ENCODE data around the gene RBBP4. TPM values are rescaled to one million over a fixed set of nuclear protein-coding genes. Genes with fewer than 3 reads are reported as not detected.

RBBP4 gene
- total and polyA plus RNA-seq, 2 of the 13 experiments (the other 11 are each of a cell fraction or from before 2014, with no cell fraction given) = 64.4 to 166 TPM

DNA sequence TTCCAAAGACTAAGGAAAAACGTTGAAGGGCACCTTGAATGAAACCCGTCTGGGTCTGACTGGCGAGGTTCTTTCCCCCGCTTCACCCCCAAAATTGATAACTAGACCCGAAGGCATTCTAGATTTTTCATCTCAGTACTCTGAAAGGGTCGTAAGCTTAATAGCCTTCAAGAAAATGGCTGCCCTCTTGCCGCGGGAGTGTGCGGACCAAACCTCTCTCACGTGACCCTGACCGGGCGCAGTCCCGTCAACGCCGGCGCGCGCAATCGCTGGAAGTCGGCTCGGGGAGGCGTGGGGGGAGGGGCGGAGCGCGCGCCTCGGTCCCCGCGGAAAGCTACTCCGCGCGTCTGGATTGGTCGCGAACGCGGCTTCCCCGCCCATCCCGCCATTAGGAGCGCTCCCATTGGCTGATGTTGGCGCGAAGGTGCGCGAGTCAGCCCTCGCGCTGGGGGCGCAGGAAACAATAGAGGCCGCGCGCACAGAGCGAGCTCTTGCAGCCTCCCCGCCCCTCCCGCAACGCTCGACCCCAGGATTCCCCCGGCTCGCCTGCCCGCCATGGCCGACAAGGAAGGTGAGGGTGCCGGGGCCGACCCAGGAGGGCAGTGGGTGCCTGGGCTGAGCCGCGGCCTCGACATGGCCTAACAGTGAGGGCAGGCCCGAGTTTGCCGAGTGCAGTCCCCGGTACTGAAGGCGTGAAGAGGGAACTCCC, at the start of gene RBBP4 (continued):
- TF ChIP-seq RCOR2 (CRISPR knock-in tag; IDR thresholded peaks at IDR 0.05) = no peak
- no peak for TF ChIP-seq KLF9 (CRISPR knock-in tag; IDR thresholded peaks at IDR 0.05; ENCODE audit: low read depth)
- TF ChIP-seq, protein P1, sequence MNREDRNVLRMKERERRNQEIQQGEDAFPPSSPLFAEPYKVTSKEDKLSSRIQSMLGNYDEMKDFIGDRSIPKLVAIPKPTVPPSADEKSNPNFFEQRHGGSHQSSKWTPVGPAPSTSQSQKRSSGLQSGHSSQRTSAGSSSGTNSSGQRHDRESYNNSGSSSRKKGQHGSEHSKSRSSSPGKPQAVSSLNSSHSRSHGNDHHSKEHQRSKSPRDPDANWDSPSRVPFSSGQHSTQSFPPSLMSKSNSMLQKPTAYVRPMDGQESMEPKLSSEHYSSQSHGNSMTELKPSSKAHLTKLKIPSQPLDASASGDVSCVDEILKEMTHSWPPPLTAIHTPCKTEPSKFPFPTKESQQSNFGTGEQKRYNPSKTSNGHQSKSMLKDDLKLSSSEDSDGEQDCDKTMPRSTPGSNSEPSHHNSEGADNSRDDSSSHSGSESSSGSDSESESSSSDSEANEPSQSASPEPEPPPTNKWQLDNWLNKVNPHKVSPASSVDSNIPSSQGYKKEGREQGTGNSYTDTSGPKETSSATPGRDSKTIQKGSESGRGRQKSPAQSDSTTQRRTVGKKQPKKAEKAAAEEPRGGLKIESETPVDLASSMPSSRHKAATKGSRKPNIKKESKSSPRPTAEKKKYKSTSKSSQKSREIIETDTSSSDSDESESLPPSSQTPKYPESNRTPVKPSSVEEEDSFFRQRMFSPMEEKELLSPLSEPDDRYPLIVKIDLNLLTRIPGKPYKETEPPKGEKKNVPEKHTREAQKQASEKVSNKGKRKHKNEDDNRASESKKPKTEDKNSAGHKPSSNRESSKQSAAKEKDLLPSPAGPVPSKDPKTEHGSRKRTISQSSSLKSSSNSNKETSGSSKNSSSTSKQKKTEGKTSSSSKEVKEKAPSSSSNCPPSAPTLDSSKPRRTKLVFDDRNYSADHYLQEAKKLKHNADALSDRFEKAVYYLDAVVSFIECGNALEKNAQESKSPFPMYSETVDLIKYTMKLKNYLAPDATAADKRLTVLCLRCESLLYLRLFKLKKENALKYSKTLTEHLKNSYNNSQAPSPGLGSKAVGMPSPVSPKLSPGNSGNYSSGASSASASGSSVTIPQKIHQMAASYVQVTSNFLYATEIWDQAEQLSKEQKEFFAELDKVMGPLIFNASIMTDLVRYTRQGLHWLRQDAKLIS (CRISPR knock-in tag; IDR thresholded peaks at IDR 0.05) = no peak
- TF ChIP-seq, protein P2, sequence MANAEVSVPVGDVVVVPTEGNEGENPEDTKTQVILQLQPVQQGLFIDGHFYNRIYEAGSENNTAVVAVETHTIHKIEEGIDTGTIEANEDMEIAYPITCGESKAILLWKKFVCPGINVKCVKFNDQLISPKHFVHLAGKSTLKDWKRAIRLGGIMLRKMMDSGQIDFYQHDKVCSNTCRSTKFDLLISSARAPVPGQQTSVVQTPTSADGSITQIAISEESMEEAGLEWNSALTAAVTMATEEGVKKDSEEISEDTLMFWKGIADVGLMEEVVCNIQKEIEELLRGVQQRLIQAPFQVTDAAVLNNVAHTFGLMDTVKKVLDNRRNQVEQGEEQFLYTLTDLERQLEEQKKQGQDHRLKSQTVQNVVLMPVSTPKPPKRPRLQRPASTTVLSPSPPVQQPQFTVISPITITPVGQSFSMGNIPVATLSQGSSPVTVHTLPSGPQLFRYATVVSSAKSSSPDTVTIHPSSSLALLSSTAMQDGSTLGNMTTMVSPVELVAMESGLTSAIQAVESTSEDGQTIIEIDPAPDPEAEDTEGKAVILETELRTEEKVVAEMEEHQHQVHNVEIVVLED (CRISPR knock-in tag; IDR thresholded peaks at IDR 0.05; ENCODE audit: borderline replicate concordance) = peak; percentile 83
- TF ChIP-seq, protein P3, sequence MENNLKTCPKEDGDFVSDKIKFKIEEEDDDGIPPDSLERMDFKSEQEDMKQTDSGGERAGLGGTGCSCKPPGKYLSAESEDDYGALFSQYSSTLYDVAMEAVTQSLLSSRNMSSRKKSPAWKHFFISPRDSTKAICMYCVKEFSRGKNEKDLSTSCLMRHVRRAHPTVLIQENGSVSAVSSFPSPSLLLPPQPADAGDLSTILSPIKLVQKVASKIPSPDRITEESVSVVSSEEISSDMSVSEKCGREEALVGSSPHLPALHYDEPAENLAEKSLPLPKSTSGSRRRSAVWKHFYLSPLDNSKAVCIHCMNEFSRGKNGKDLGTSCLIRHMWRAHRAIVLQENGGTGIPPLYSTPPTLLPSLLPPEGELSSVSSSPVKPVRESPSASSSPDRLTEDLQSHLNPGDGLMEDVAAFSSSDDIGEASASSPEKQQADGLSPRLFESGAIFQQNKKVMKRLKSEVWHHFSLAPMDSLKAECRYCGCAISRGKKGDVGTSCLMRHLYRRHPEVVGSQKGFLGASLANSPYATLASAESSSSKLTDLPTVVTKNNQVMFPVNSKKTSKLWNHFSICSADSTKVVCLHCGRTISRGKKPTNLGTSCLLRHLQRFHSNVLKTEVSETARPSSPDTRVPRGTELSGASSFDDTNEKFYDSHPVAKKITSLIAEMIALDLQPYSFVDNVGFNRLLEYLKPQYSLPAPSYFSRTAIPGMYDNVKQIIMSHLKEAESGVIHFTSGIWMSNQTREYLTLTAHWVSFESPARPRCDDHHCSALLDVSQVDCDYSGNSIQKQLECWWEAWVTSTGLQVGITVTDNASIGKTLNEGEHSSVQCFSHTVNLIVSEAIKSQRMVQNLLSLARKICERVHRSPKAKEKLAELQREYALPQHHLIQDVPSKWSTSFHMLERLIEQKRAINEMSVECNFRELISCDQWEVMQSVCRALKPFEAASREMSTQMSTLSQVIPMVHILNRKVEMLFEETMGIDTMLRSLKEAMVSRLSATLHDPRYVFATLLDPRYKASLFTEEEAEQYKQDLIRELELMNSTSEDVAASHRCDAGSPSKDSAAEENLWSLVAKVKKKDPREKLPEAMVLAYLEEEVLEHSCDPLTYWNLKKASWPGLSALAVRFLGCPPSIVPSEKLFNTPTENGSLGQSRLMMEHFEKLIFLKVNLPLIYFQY (CRISPR knock-in tag; IDR thresholded peaks at IDR 0.05; ENCODE audit: borderline replicate concordance) = 0 out of 2 replicates have a peak, but pooled peaks have one; percentile 52
- no peak for TF ChIP-seq ZNF569 (CRISPR knock-in tag; IDR thresholded peaks at IDR 0.05; ENCODE audit: borderline replicate concordance)
- TF ChIP-seq, protein P4, sequence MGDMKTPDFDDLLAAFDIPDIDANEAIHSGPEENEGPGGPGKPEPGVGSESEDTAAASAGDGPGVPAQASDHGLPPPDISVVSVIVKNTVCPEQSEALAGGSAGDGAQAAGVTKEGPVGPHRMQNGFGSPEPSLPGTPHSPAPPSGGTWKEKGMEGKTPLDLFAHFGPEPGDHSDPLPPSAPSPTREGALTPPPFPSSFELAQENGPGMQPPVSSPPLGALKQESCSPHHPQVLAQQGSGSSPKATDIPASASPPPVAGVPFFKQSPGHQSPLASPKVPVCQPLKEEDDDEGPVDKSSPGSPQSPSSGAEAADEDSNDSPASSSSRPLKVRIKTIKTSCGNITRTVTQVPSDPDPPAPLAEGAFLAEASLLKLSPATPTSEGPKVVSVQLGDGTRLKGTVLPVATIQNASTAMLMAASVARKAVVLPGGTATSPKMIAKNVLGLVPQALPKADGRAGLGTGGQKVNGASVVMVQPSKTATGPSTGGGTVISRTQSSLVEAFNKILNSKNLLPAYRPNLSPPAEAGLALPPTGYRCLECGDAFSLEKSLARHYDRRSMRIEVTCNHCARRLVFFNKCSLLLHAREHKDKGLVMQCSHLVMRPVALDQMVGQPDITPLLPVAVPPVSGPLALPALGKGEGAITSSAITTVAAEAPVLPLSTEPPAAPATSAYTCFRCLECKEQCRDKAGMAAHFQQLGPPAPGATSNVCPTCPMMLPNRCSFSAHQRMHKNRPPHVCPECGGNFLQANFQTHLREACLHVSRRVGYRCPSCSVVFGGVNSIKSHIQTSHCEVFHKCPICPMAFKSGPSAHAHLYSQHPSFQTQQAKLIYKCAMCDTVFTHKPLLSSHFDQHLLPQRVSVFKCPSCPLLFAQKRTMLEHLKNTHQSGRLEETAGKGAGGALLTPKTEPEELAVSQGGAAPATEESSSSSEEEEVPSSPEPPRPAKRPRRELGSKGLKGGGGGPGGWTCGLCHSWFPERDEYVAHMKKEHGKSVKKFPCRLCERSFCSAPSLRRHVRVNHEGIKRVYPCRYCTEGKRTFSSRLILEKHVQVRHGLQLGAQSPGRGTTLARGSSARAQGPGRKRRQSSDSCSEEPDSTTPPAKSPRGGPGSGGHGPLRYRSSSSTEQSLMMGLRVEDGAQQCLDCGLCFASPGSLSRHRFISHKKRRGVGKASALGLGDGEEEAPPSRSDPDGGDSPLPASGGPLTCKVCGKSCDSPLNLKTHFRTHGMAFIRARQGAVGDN (CRISPR knock-in tag; IDR thresholded peaks at IDR 0.05) = peak; percentile 100
- TF ChIP-seq FLYWCH1 (CRISPR knock-in tag; IDR thresholded peaks at IDR 0.05) = peak; percentile 93; the same call in 1 of the 2 replicates
- TF ChIP-seq PHF5A (CRISPR knock-in tag; IDR thresholded peaks at IDR 0.05; ENCODE audit: low read depth, unreplicated experiment) = peak; percentile 63
- TF ChIP-seq SKI (IDR thresholded peaks at IDR 0.05; ENCODE audit: partially characterized antibody) = no peak
- no peak; the same call in none of the 2 replicates for TF ChIP-seq ZNF766 (CRISPR knock-in tag; IDR thresholded peaks at IDR 0.05; ENCODE audit: borderline replicate concordance)
- TF ChIP-seq MXI1 (IDR thresholded peaks at IDR 0.05; ENCODE audit: borderline replicate concordance, low read depth, low read length) = no peak
- TF ChIP-seq EZH2 (conservative IDR thresholded peaks at IDR 0.05; ENCODE audit: low read depth, low read length) = no peak
- peak; percentile 94 for TF ChIP-seq HIVEP1 (CRISPR knock-in tag; IDR thresholded peaks at IDR 0.05)
- TF ChIP-seq ZMYM3 (CRISPR knock-in tag; IDR thresholded peaks at IDR 0.05) = no peak; the same call in 1 of the 2 replicates
